Tibial artery (tissue), 4 donors: Measurements from ENCODE around the gene STAT4.
A peak's percentile ranks its signal among the peaks of the same experiment; 100 is the strongest.

ENCODE experiments used
- DNase-seq, 2 donors: peaks; one replicate each; pipeline ENCODE4 v3.0.0-alpha.2; 2019
- H3K27ac ChIP-seq, 2 donors: fragments of 200-600 bp; sonication (generic) in 1 of 2; 1 replicate in 1 of 2; 2 replicates in 1 of 2; pipeline ENCODE4 v1.5.1; 2018 to 2019; ENCODE audit warnings: mild to moderate bottlenecking in 1 of 2
- H3K27me3 ChIP-seq, 2 donors: fragments of 200-600 bp; sonication (generic) in 1 of 2; one replicate each; pipeline versions ENCODE4 v1.5.1 to v1.6.0; 2016 to 2019
- H3K36me3 ChIP-seq, 3 donors: fragments of 200-600 bp; sonication (generic) in 2 of 3; one replicate each; pipeline ENCODE4 v1.5.1; 2016 to 2019; ENCODE audit warnings: mild to moderate bottlenecking in 2 of 3
- H3K4me1 ChIP-seq, 4 donors: fragments of 200-600 bp; sonication (generic) in 2 of 4; 1 replicate in 3 of 4; 2 replicates in 1 of 4; pipeline ENCODE4 v1.5.1; 2016 to 2019
- H3K4me3 ChIP-seq, 2 donors: fragments of 200-600 bp; sonication (generic) in 1 of 2; 1 replicate in 1 of 2; 2 replicates in 1 of 2; pipeline ENCODE4 v1.5.1; 2018 to 2019; ENCODE audit warnings: mild to moderate bottlenecking in 2 of 2
- H3K9me3 ChIP-seq, 3 donors: fragments of 200-600 bp; sonication (generic) in 1 of 3; one replicate each; pipeline ENCODE4 v1.5.1; 2016 to 2019
- intact Hi-C: fragments of 100-400 bp; cut with DNase I; formaldehyde crosslinking; loops from one replicate; pipeline ENCODE4 v1.15.0; 2023; ENCODE audit warnings: low total_unique reads
- TF ChIP-seq, protein P1 (sequence below), 2 experiments: fragments of 200-600 bp in 1 of 2; fragments of 450-650 bp in 1 of 2; IDR thresholded peaks; one replicate each; pipeline ENCODE4 v1.5.1; 2017 to 2019; ENCODE audit warnings: antibody characterized with exemption in 2 of 2, mild to moderate bottlenecking in 1 of 2, moderate library complexity in 1 of 2

STAT4 gene

DNA sequence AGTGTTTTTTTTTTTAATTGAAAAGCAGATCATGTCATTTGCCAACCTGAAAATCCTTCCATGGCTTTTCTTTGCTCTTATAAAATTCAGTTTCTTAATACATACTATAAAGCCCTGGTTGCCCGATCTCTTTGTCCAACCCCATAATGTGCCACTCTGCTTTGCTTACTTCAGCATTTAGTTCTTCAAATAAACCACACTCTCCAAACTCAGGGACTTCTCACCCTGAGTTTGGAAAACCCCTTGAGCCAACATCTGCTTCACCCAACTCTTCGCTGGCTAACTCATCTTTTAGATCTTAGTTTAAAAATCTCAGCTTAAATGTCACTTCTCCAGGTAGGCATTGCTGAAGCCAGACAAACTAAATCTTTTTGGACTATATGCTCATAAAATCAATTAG is 135.6 kb downstream of the STAT4 start:
- peak overlapping the region in 1 of 2 donors; percentile 83 for H3K27ac ChIP-seq
- no peak for DNase-seq
- no peaks in the 10 kb centered on the region for H3K36me3 ChIP-seq
- H3K4me3 ChIP-seq: no peak overlapping the region
- intact Hi-C loops: no loop called here
- H3K4me1 ChIP-seq: peaks cover 0 to 38% (median 16%) of the 10 kb centered on the region in 4 donors
- TF ChIP-seq, protein P1, sequence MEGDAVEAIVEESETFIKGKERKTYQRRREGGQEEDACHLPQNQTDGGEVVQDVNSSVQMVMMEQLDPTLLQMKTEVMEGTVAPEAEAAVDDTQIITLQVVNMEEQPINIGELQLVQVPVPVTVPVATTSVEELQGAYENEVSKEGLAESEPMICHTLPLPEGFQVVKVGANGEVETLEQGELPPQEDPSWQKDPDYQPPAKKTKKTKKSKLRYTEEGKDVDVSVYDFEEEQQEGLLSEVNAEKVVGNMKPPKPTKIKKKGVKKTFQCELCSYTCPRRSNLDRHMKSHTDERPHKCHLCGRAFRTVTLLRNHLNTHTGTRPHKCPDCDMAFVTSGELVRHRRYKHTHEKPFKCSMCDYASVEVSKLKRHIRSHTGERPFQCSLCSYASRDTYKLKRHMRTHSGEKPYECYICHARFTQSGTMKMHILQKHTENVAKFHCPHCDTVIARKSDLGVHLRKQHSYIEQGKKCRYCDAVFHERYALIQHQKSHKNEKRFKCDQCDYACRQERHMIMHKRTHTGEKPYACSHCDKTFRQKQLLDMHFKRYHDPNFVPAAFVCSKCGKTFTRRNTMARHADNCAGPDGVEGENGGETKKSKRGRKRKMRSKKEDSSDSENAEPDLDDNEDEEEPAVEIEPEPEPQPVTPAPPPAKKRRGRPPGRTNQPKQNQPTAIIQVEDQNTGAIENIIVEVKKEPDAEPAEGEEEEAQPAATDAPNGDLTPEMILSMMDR (IDR thresholded peaks at IDR 0.05): no peak
- no peaks in the 10 kb centered on the region for H3K9me3 ChIP-seq
- H3K27me3 ChIP-seq: no peaks in the 10 kb centered on the region

DNA sequence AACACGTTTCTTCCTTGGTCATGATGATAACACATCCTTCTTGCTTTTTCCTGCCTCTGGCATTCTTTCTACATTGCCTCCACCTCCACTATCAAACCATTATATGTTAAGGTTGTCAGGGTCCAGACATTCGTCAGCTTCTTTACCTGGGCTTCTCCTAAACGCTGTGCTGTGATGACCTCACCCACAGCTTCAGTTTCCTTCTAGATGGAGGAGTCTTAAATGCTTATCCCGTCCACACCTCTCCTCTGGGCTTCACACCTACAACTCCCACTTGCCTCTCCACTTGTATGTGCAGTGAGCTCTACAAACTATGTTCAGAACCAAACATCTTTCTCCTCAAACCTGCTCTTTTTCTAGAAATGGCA is 136.2 kb downstream of the STAT4 start:
- no peaks in the 10 kb centered on the region for H3K27me3 ChIP-seq
- intact Hi-C loops: loop anchor here (5.0 kb wide), 1 partner anchor 162 kb away; no protein-coding TSS in a partner anchor
- DNase-seq: no peak
- H3K27ac ChIP-seq: peak overlapping the region; percentile 83 to 87
- peaks cover 0 to 3% (median 0%) of the 10 kb centered on the region in 3 donors for H3K36me3 ChIP-seq
- H3K4me1 ChIP-seq: peaks cover 0 to 34% (median 16%) of the 10 kb centered on the region in 4 donors
- H3K9me3 ChIP-seq: no peaks in the 10 kb centered on the region
- TF ChIP-seq, protein P1 (IDR thresholded peaks at IDR 0.05): no peak
- H3K4me3 ChIP-seq: peak overlapping the region; percentile 73

DNA sequence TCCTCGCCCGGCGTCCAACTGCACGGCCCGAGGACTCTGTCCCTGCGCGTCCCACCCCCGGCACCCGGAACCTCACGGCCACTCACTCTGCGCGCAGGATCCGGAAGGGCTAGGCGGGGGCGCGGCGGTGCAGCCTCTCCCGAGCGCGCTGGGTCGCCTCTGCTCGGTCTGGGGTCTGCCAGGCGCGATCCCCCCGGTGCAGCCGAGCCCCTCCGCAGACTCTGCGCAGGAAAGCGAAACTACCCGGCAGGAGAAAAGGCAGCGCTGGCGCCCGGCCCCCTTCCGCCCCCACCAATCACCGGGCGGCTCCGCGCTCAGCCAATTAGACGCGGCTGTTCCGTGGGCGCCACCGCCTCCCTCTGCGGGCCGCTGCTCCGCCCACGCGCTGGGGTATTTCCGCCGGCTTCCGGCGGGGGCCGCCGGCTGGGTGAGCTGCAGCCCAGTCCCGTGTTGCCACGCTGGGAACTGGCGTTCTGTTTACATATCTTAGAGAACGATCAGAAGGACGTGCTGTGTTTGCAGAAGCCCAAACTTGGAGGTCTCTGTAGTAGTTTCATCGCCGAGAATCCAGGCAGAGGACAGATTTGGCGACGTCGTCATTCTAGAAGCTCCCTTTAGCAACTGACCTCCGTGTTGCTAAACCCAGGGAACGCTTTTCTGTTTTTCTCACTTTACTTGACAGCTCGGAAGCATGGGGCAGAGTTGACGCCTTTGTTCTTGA is 136.7 kb downstream of the STAT4 start, which contains the start of gene STAT1:
Gene STAT1 (minus strand): TSS at position 240 of the 721 bp plus-strand sequence. CDS start 4,168 bp downstream, outside the sequence.
- Histone ChIP-seq H3K27ac (peak within 1 kb of the TSS; percentile 83 to 87), H3K27me3 (no peaks in the 10 kb centered on the region), H3K4me3 (peak within 1 kb of the TSS; percentile 73), H3K9me3 (no peaks in the 10 kb centered on the region), H3K4me1 (peaks cover 0 to 33% (median 16%) of the 10 kb centered on the region in 4 donors), H3K36me3 (peaks cover 0 to 5% (median 0%) of the 10 kb centered on the region in 3 donors)
- DNase-seq: peak; percentile 89 to 95
- intact Hi-C loops: loop anchor here (5.0 kb wide), 1 partner anchor 162 kb away; no protein-coding TSS in a partner anchor
- TF ChIP-seq, protein P1 (IDR thresholded peaks at IDR 0.05): peak; percentile 10 to 52

DNA sequence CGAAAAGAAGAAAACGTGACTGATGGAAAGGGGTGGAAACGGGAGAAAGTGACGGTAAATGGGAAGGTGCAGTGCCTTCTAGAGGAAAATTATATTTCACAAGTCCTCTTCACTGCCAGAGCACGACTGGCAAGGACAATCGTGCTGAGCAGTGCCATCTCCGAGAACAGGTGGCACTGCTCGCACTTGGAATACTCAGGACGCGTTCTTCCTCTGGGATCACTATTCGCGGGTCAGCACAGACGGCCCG is 137.2 kb downstream of the STAT4 start:
- TF ChIP-seq, protein P1 (IDR thresholded peaks at IDR 0.05): no peak
- peak overlapping the region; percentile 73 for H3K4me3 ChIP-seq
- intact Hi-C loops: loop anchor here (5.0 kb wide), 1 partner anchor 161 kb away; no protein-coding TSS in a partner anchor
- H3K9me3 ChIP-seq: no peaks in the 10 kb centered on the region
- H3K4me1 ChIP-seq: peaks cover 0 to 33% (median 16%) of the 10 kb centered on the region in 4 donors
- H3K27me3 ChIP-seq: no peaks in the 10 kb centered on the region
- no peak for DNase-seq
- H3K27ac ChIP-seq: peak overlapping the region; percentile 83 to 87
- H3K36me3 ChIP-seq: peaks cover 0 to 10% (median 0%) of the 10 kb centered on the region in 3 donors

DNA sequence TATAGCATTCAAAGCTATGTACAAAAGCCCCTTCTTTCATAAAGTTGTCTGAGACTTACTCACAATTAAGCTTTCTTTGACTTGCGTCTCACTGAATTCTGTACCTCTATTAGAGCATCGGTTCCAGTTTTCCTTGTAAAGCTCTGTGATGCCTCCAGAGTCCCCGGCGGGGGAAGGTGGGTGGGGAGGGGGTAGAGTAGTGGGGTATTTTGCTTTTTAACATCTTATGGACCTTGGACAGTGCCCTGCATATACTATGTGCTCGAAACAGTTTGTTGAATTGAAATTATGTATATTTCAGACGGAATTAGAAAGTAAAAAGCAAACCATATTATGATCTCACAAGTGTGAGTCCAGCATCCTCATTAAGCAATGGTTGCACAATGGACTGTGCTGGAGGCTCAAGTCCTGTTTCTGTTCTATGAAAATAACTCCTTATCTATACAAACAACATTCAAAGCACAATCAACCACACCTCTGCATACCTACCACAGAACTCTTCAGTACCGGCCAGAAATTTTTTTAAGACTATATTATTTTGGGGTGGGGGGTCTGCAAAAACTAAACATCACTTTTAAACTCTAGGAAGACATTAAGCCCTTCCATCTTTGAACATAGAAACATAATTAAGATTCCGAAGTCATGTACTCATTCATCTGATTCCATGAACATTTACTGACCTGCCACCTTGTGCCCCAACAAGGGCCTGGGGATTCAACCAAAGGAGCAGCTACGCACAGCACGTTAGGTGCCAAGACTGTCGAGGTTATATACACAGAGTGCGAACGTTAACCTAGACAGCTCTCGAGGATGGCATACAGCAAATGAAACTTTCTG is 137.7 kb downstream of the STAT4 start:
- peaks cover 0 to 33% (median 16%) of the 10 kb centered on the region in 4 donors for H3K4me1 ChIP-seq
- TF ChIP-seq, protein P1 (IDR thresholded peaks at IDR 0.05): no peak
- peak overlapping the region; percentile 73 for H3K4me3 ChIP-seq
- no peaks in the 10 kb centered on the region for H3K27me3 ChIP-seq
- H3K36me3 ChIP-seq: peaks cover 3 to 16% (median 5%) of the 10 kb centered on the region in 3 donors
- H3K27ac ChIP-seq: peak overlapping the region; percentile 83 to 87
- intact Hi-C loops: loop anchor here (5.0 kb wide), 1 partner anchor 161 kb away; no protein-coding TSS in a partner anchor
- no peaks in the 10 kb centered on the region for H3K9me3 ChIP-seq
- no peak for DNase-seq
